Rectal smooth muscle tissue (tissue), 1 donor: ENCODE measurements around the gene TIAM2.
"Not testable (repeated sequence)": the region's sequence is repeated elsewhere in the genome, so short reads cannot be mapped to it uniquely, and the experiment has no call there.

Source experiments
- H3K27ac ChIP-seq: one replicate; pipeline ENCODE4 v1.7.0; 2013; ENCODE audit warnings: low read depth, low read length, inconsistent platforms
- H3K27me3 ChIP-seq: one replicate; pipeline ENCODE4 v1.7.0; 2013; ENCODE audit warnings: low read length; ENCODE audit not compliant: control insufficient read depth, insufficient read depth
- H3K36me3 ChIP-seq: one replicate; pipeline ENCODE4 v1.7.0; 2013; ENCODE audit warnings: low read length; ENCODE audit not compliant: control insufficient read depth, insufficient read depth
- H3K4me1 ChIP-seq: one replicate; pipeline ENCODE4 v1.7.0; 2013; ENCODE audit warnings: low read length; ENCODE audit not compliant: control insufficient read depth, insufficient read depth
- H3K4me3 ChIP-seq: one replicate; pipeline ENCODE4 v1.7.0; 2013; ENCODE audit warnings: low read length
- H3K9ac ChIP-seq: one replicate; pipeline ENCODE4 v1.7.0; 2013; ENCODE audit warnings: low read length

TIAM2 gene

GRCh38 chr6:155014137-155014536 is 19.0 kb downstream of the TIAM2 start:
- H3K4me1 ChIP-seq: peaks cover 15% of the 10 kb centered on the region
- no peak overlapping the region for H3K27ac ChIP-seq
- no peak overlapping the region for H3K4me3 ChIP-seq
- H3K27me3 ChIP-seq: no peaks in the 10 kb centered on the region
- H3K36me3 ChIP-seq: no peaks in the 10 kb centered on the region
- no peak overlapping the region for H3K9ac ChIP-seq

GRCh38 chr6:155014670-155015300 is 19.7 kb downstream of the TIAM2 start:
- Histone ChIP-seq H3K27me3 (no peaks in the 10 kb centered on the region), H3K36me3 (no peaks in the 10 kb centered on the region), H3K4me1 (peaks cover 15% of the 10 kb centered on the region), H3K27ac (no peak overlapping the region), H3K9ac (no peak overlapping the region), H3K4me3 (no peak overlapping the region)

- not testable (repeated sequence) for H3K9ac ChIP-seq, H3K4me3 ChIP-seq, H3K36me3 ChIP-seq, H3K27me3 ChIP-seq, H3K27ac ChIP-seq, H3K4me1 ChIP-seq
Observed at GRCh38 chr6:155018415-155018814, 23.3 kb downstream of the TIAM2 start.

- Histone ChIP-seq H3K27me3 (no peaks in the 10 kb centered on the region), H3K9ac (no peak overlapping the region), H3K27ac (no peak overlapping the region), H3K36me3 (no peaks in the 10 kb centered on the region), H3K4me1 (no peaks in the 10 kb centered on the region), H3K4me3 (no peak overlapping the region)
Observed at GRCh38 chr6:155021680-155022079, 26.6 kb downstream of the TIAM2 start.

GRCh38 chr6:155022721-155023120 is 27.6 kb downstream of the TIAM2 start:
- Histone ChIP-seq H3K27me3 (no peaks in the 10 kb centered on the region), H3K27ac (no peak overlapping the region), H3K4me1 (no peaks in the 10 kb centered on the region), H3K4me3 (no peak overlapping the region), H3K36me3 (no peaks in the 10 kb centered on the region), H3K9ac (no peak overlapping the region)

GRCh38 chr6:155023717-155024116 is 28.6 kb downstream of the TIAM2 start:
- H3K27me3 ChIP-seq: no peaks in the 10 kb centered on the region
- H3K27ac ChIP-seq: no peak overlapping the region
- H3K9ac ChIP-seq: no peak overlapping the region
- H3K4me1 ChIP-seq: no peaks in the 10 kb centered on the region
- H3K4me3 ChIP-seq: no peak overlapping the region
- H3K36me3 ChIP-seq: no peaks in the 10 kb centered on the region

- H3K4me3 ChIP-seq: no peak overlapping the region
Observed at GRCh38 chr6:155024391-155025027, 29.4 kb downstream of the TIAM2 start.

GRCh38 chr6:155026022-155026705 is 31.0 kb downstream of the TIAM2 start:
- no peaks in the 10 kb centered on the region for H3K4me1 ChIP-seq
- no peaks in the 10 kb centered on the region for H3K36me3 ChIP-seq
- H3K27me3 ChIP-seq: no peaks in the 10 kb centered on the region
- no peak overlapping the region for H3K4me3 ChIP-seq
- no peak overlapping the region for H3K9ac ChIP-seq
- no peak overlapping the region for H3K27ac ChIP-seq

More at GRCh38 chr6:155024391-155025027, 29.4 kb downstream of the TIAM2 start:
- Histone ChIP-seq H3K4me1 (no peaks in the 10 kb centered on the region), H3K9ac (no peak overlapping the region), H3K27me3 (no peaks in the 10 kb centered on the region), H3K27ac (no peak overlapping the region), H3K36me3 (no peaks in the 10 kb centered on the region)

- H3K36me3 ChIP-seq: no peaks in the 10 kb centered on the region
- H3K4me3 ChIP-seq: no peak overlapping the region
- no peaks in the 10 kb centered on the region for H3K4me1 ChIP-seq
- H3K27me3 ChIP-seq: no peaks in the 10 kb centered on the region
- H3K27ac ChIP-seq: no peak overlapping the region
- no peak overlapping the region for H3K9ac ChIP-seq
Observed at GRCh38 chr6:155026706-155027045, 31.6 kb downstream of the TIAM2 start.

- no peak overlapping the region for H3K4me3 ChIP-seq
- no peak overlapping the region for H3K9ac ChIP-seq
- no peaks in the 10 kb centered on the region for H3K36me3 ChIP-seq
- H3K4me1 ChIP-seq: no peaks in the 10 kb centered on the region
- no peak overlapping the region for H3K27ac ChIP-seq
- no peaks in the 10 kb centered on the region for H3K27me3 ChIP-seq
Observed at GRCh38 chr6:155030148-155030720, 35.1 kb downstream of the TIAM2 start.

- H3K4me1 ChIP-seq: no peaks in the 10 kb centered on the region
- H3K36me3 ChIP-seq: no peaks in the 10 kb centered on the region
- no peaks in the 10 kb centered on the region for H3K27me3 ChIP-seq
- no peak overlapping the region for H3K4me3 ChIP-seq
- H3K27ac ChIP-seq: no peak overlapping the region
- no peak overlapping the region for H3K9ac ChIP-seq
Observed at GRCh38 chr6:155031091-155031490, 36.0 kb downstream of the TIAM2 start.

- no peak overlapping the region for H3K27ac ChIP-seq
- no peak overlapping the region for H3K4me3 ChIP-seq
Observed at GRCh38 chr6:155033021-155033791, 38.1 kb downstream of the TIAM2 start.

More at GRCh38 chr6:155033021-155033791, 38.1 kb downstream of the TIAM2 start:
- Histone ChIP-seq H3K27me3 (no peaks in the 10 kb centered on the region), H3K4me1 (no peaks in the 10 kb centered on the region), H3K36me3 (no peaks in the 10 kb centered on the region), H3K9ac (no peak overlapping the region)
